ENCODE measurements around the gene TSHZ1. TPM values are rescaled to one million over a fixed set of nuclear protein-coding genes. Genes with fewer than 3 reads are reported as not detected.

Gene TSHZ1
- total and polyA plus RNA-seq, 12 donors, result 6.8 to 25.0 (median 16.0) TPM

GRCh38 chr18:75264926-75265597, 54.5 kb downstream of the TSHZ1 start:
- 57 to 70% (median 63%) methylated on average over 11 of the region's 11 CpGs for WGBS, 4 donors
- Histone ChIP-seq H3K27ac (peak overlapping the region in 2 of 5 donors; percentile 4 to 16), H3K27me3 (no peaks in the 10 kb centered on the region), H3K36me3 (replicated peaks in 1 of 2) (no peaks in the 10 kb centered on the region), H3K9me3 (replicated peaks in 1 of 3) (no peaks in the 10 kb centered on the region), H3K4me3 (peak overlapping the region in 1 of 4 donors; percentile 13), H3K4me1 (replicated peaks in 1 of 2) (peaks cover 5 to 28% of the 10 kb centered on the region in 2 donors)
- TF ChIP-seq CTCF (IDR thresholded peaks at IDR 0.05) (no peak), POLR2A (IDR thresholded peaks at IDR 0.05) (no peak)
- intact Hi-C loops (cut with DNase I), result no loop called here
- DNase-seq, result no peak

GRCh38 chr18:75265872-75266271, 55.3 kb downstream of the TSHZ1 start:
- WGBS, 4 donors, result 82 to 90% (median 88%) methylated on average over 8 to 9 of the region's 9 CpGs
- DNase-seq, result no peak
- Histone ChIP-seq H3K9me3 (replicated peaks in 1 of 3) (no peaks in the 10 kb centered on the region), H3K27ac (no peak overlapping the region), H3K36me3 (replicated peaks in 1 of 2) (no peaks in the 10 kb centered on the region), H3K4me3 (no peak overlapping the region), H3K4me1 (replicated peaks in 1 of 2) (peaks cover 5 to 28% of the 10 kb centered on the region in 2 donors), H3K27me3 (no peaks in the 10 kb centered on the region)
- TF ChIP-seq POLR2A (IDR thresholded peaks at IDR 0.05), result no peak
- intact Hi-C loops (cut with DNase I), result no loop called here

GRCh38 chr18:75267643-75268363, 57.2 kb downstream of the TSHZ1 start:
- DNase-seq, result no peak
- H3K4me1 ChIP-seq (replicated peaks in 1 of 2), result peaks cover 5 to 28% of the 10 kb centered on the region in 2 donors
- WGBS, 4 donors, result 42 to 51% (median 46%) methylated on average over 10 of the region's 10 CpGs
- no peak overlapping the region for H3K4me3 ChIP-seq
- no peaks in the 10 kb centered on the region for H3K9me3 ChIP-seq (replicated peaks in 1 of 3)
- intact Hi-C loops (cut with DNase I), result no loop called here
- no peaks in the 10 kb centered on the region for H3K36me3 ChIP-seq (replicated peaks in 1 of 2)
- TF ChIP-seq POLR2A (IDR thresholded peaks at IDR 0.05), result no peak
- TF ChIP-seq CTCF (IDR thresholded peaks at IDR 0.05), result no peak
- no peak overlapping the region for H3K27ac ChIP-seq
- H3K27me3 ChIP-seq, result no peaks in the 10 kb centered on the region

- WGBS, 4 donors, result 89 to 96% (median 90%) methylated on average over 5 of the region's 5 CpGs
Measured at GRCh38 chr18:75268364-75268646, 57.7 kb downstream of the TSHZ1 start.

More at GRCh38 chr18:75268364-75268646, 57.7 kb downstream of the TSHZ1 start:
- Histone ChIP-seq H3K4me3 (no peak overlapping the region), H3K27me3 (no peaks in the 10 kb centered on the region), H3K4me1 (replicated peaks in 1 of 2) (peaks cover 5 to 28% of the 10 kb centered on the region in 2 donors), H3K27ac (no peak overlapping the region), H3K36me3 (replicated peaks in 1 of 2) (no peaks in the 10 kb centered on the region), H3K9me3 (replicated peaks in 1 of 3) (no peaks in the 10 kb centered on the region)
- TF ChIP-seq POLR2A (IDR thresholded peaks at IDR 0.05), result no peak
- no peak for TF ChIP-seq CTCF (IDR thresholded peaks at IDR 0.05)
- intact Hi-C loops (cut with DNase I), result no loop called here
- no peak for DNase-seq
